GM19455 (cell line): ENCODE results near the gene AIF1L.

ENCODE experiments used
- ATAC-seq: cut with Tn5 transposase; IDR thresholded peaks from one replicate; pipeline ENCODE4 v1.9.1; 2021; ENCODE audit not compliant: unreplicated experiment

The AIF1L gene

GRCh38 chr9:131161585-131161984 lies 65.3 kb downstream of the AIF1L start:
- ATAC-seq, result no peak

GRCh38 chr9:131162886-131163285 lies 66.6 kb downstream of the AIF1L start:
- ATAC-seq, result no peak

DNA sequence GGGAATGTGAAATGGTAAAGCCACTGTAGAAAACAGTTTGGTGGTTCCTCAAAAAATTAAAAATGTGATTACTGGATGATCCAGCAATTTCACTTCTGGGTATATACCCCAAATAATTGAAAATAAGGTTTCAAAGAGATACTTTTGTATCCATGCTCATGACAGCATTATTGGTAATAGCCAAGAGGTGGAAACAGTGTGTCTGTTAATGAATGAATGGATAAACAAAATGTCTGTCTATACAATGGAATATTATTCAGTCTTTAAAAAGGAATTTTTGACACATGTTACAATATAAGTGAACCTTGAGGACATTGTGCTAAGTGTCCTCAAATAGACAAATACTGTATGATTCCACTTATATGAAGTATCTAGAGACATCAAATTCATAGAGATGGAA lies 69.2 kb downstream of the AIF1L start:
- no peak for ATAC-seq

DNA sequence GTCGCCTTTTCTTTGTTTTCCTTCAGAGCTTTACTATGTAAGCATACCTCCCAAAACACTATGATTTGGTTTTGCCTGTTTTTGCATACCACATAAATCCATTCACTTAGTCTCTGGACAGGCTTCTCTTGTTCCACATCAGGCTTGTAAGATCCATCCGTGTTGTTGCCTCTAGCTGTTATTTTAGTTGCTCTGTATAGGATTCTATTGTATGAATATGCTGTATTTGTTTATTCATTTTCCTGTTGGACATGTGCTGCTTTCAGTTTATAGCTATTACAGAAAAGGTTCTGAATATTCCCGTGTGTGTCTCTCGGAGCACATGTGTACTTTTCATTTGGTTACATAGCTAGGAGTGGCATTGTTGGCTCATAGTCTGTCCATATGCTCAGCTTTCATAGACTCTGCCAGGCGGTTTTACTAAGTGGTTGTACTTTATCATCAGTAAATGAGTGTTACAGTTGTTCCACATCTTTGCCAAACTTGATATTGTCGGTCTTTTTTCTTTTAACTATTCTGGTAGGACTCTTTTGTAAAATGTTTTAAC lies 70.9 kb downstream of the AIF1L start:
- no peak for ATAC-seq

DNA sequence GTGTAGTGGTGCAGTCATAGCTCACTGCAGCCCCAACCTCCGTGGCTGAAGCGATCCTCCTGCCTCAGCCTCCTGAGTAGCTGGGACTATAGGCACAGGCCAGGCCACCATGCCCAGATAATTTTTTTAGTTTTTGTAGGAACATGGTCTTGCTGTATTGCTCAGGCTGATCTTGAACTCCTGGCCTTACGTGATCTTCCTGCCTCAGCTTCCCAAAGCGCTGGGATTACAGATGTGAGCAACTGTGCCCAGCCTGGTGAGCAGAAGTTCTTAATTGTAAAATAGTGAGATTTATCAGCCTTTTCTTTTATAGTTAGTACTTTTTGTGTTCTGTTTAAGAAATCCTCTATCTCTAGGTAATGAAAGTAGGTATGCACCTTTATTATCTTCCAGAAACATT lies 71.6 kb downstream of the AIF1L start:
- ATAC-seq, result no peak

DNA sequence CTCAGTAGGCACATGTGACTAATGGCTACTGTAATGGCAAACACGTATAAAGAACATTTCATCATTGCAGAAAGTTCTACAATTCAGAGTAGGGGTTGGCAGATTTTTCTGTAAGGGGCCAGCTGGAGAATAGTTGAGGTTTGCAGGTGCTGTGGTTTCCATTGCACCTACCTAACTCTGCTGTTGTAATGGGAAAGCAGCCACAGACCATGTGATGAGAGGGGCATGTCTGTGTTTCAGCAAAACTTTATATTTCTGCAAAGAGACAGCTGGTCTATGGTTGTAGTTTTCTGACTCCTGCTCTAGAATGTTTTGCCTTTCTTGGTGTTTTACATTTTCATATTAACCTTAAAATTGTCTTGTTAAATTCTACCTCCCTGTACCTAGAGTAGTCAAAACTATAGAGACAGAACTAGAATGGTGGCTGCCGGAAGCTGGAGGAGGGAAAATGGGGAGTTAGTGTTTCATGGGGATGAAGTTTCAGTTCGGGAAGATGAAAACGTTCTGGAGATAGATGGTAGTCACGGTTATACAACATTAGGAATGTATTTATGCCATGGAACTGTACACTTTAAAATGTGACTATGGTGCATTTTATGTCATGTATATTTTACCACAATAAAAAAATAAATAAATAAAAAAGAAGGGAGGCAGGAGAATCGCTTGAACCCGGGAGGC lies 73.4 kb downstream of the AIF1L start:
- no peak for ATAC-seq
